PFSK-1 (cell line): Measurements from ENCODE around the gene NLRP7.

ENCODE experiments used
- FOXP2 ChIP-seq: optimal IDR thresholded peaks from 2 replicates; pipeline ENCODE3; 2011; ENCODE audit warnings: borderline replicate concordance, control low read depth, inconsistent platforms; ENCODE audit not compliant: insufficient read depth; ENCODE audit errors: extremely low read length, extremely low read depth
- POLR2AphosphoS5 ChIP-seq: IDR thresholded peaks from 2 replicates; pipeline ENCODE4 v1.6.1; 2012; ENCODE audit warnings: low read depth, mild to moderate bottlenecking, control low read depth, low read length, moderate library complexity
- REST ChIP-seq, 2 experiments: IDR thresholded peaks; 2 replicates each; pipeline versions ENCODE4 v1.6.1 to v1.8.0; 2011 to 2012; ENCODE audit warnings: low read depth in 2 of 2, low read length in 2 of 2, control low read depth in 1 of 2, inconsistent platforms in 1 of 2, mild to moderate bottlenecking in 1 of 2, moderate library complexity in 1 of 2; ENCODE audit not compliant: insufficient read depth in 1 of 2
- SIN3A ChIP-seq: IDR thresholded peaks from 2 replicates; pipeline ENCODE4 v1.6.1; 2012; ENCODE audit warnings: mild to moderate bottlenecking, low read length, moderate library complexity, borderline replicate concordance; ENCODE audit not compliant: insufficient read depth
- TAF1 ChIP-seq: IDR thresholded peaks from 2 replicates; pipeline ENCODE4 v1.6.1; 2012; ENCODE audit warnings: low read length, control low read depth, borderline replicate concordance; ENCODE audit not compliant: insufficient read depth

NLRP7 gene

GRCh38 chr19:54881884-54882283 lies 65.4 kb downstream of the NLRP7 start:
- no peak for TF ChIP-seq REST (IDR thresholded peaks at IDR 0.05; ENCODE audit: insufficient read depth in 1 of 2, low read depth in 2 of 2, low read length in 2 of 2)
- no peak for TF ChIP-seq SIN3A
- TF ChIP-seq TAF1 = no peak
- TF ChIP-seq POLR2AphosphoS5 = no peak
- no peak for TF ChIP-seq FOXP2

GRCh38 chr19:54877471-54877870 lies 69.9 kb downstream of the NLRP7 start:
- no peak for TF ChIP-seq TAF1

GRCh38 chr19:54875506-54875905 lies 71.8 kb downstream of the NLRP7 start:
- TF ChIP-seq TAF1 (no peak), SIN3A (no peak), POLR2AphosphoS5 (no peak)

- TF ChIP-seq TAF1 = no peak
- no peak for TF ChIP-seq REST (IDR thresholded peaks at IDR 0.05; ENCODE audit: insufficient read depth in 1 of 2, low read depth in 2 of 2, low read length in 2 of 2)
- TF ChIP-seq POLR2AphosphoS5 = no peak
- no peak for TF ChIP-seq SIN3A
- no peak for TF ChIP-seq FOXP2
Observed at GRCh38 chr19:54873990-54874389, 73.3 kb downstream of the NLRP7 start, which contains the start of gene FCAR. Gene FCAR (plus strand): TSS chr19:54874235. CDS start chr19:54874290, 55 bp downstream.
